GM19328 (cell line): ENCODE data around the gene SERTAD1.

Source experiments
- ATAC-seq: cut with Tn5 transposase; IDR thresholded peaks from one replicate; pipeline ENCODE4 v1.9.1; 2021; ENCODE audit warnings: mild to moderate bottlenecking, moderate library complexity; ENCODE audit not compliant: unreplicated experiment

Gene SERTAD1

DNA sequence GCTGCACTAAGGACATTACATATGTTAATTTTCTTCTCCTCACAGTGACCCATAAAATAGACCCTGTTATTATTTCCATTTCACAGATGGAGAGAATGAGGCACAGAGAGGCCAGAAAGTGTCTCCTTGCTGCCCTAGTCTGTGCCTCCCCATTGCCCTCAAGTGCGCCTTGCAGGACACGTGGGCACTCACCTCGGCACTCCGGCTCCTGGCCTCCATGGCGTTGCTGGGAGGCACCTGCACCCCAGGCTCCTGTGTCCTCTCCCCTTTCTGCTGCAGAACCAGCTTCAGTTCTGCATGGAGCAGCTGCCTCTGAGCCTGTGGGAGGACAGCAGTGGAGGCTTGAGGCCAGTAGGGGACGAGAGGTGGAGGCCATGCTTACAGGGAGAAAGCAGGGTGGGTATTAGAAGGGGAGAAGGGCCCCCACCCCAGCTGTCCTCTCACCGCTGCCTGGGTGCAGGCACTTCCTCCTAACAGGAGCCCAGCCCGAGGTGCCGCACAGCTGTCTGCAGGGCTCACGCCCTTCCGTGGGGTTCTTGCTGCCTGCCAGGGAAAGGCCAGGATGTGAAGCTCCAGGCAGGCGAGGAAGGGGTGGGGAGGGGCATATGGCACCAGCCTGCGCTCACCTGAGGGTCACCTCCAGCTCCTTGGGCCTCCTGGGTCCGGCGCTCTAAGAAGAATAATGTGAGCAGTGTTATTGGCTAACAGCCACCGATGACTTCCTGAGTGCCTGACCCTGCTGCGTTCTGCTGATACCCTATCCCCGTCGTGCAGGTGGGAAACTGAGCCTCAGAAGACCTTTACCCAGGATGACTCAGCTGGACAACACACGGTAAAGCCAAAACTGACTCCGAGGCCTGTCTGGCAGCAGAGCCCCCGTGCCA is 17.8 kb downstream of the SERTAD1 start:
- no peak for ATAC-seq

- peak; percentile 65 for ATAC-seq
Observed at GRCh38 chr19:40403262-40403984, 22.4 kb downstream of the SERTAD1 start.

GRCh38 chr19:40400559-40400958 is 25.2 kb downstream of the SERTAD1 start:
- no peak for ATAC-seq

DNA sequence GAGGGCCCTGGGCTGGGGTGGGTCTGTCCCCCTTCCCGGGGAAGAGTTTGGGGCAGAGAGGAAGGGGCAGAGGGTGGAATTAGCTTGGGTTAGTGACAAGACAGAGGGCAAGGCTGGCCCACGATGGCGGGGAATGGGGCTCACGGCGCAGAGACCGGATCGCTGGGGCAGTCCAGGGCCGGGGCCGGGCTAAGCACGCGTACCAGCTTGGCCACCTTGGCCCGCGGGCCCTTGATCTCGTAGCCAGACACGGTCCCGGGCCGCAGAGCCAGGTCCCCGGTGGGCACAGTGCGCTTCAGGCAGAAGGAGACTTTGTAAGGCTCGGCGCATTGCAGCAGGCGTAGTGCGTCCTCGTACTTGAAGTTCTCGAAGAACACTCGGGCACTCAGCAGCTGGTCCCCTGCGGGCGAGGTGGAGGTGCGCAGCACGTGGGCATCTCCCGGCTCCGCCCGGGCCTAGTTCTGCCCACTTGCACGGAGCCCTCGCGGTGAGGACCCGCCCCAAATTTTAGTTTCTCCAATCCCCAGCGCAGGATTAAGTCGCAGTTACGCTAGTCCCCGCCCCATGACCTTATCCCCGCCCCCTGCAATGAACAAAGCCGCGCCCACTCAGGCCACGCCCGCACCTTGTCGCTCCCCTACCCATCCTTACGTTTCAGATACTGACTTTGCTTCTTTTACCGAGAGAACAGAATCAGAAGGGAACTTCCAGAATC is 27.2 kb downstream of the SERTAD1 start:
- no peak for ATAC-seq

DNA sequence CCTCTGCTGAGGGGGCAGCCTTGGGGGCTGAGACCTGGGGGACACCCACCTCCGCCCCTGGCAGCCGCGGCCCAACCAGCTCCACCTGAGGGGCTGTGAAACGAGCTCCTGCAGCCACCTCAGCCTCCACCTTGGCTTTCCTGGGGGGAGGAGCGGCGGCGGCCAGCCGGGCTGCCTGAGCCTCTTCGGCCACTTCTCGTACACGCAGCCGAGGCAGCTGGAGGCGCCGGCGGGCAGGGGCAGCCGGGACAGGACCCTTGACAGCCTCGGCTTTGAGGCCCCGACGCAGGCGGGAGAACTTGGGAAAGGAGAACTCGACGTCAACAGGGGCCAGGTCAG is 28.3 kb downstream of the SERTAD1 start:
- ATAC-seq: no peak

GRCh38 chr19:40396886-40397567 is 28.8 kb downstream of the SERTAD1 start:
- no peak for ATAC-seq

DNA sequence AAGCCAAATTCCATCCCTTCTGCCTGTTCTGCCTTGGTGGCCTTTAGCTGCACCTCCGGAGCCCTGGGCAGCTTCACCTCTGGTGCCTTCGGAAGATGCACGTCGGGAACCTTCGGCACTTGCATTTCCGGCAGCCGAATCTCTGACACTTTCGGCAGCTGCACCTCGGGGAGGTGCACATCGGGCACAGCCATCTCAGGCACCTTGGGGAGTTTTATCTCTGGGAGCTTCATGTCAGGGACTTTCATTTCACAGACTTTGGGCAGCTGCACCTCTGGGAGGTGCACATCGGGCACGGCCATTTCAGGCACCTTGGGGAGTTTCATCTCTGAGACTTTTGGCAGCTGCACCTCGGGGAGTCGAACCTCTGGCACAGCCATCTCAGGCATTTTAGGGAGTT is 29.8 kb downstream of the SERTAD1 start:
- no peak for ATAC-seq

GRCh38 chr19:40394816-40395210 is 31.0 kb downstream of the SERTAD1 start:
- ATAC-seq: no peak

DNA sequence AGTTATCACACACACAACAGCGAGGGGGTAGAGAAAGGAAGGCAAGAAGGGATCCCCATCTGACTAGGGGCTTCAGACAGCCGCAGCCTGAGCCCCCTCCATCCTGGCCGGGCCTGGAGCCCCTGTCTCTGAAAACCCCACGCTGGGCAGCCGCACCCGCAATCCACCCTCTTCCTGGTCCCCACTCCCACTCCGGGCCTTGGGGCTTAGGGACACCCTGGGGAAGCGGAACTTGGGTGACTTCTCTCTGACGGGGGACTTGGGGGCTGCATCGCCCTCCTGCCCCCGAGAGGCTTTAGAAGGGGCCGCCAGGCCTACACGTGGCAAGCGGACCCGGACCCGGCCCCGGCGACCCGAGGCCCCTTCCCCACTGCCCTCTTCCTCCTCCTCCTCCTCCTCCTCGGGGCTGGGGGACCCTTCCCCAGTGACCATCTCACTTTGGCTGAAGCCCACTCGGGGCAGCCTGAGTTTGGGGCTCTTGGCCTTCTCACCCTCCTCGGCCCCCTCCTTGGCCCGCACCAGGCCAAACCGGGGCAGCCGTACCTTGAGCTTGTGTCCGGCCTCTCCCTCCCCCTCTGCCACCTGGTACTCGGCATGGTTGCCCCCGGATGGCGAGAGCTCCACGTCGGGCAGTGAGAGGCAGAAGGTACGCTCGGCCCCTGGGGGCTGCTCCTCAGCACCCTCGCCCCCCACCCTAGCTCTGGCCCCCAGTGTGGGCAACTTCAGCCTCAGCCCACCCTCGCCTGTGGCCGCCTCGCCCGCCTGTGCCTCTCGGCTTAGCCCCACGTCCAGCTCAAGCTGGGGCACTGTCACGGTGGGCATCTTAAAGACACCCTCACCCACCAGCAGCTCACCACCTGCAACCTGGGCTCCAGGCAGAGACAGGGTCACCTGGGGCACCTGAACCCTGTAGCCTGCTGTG is 31.6 kb downstream of the SERTAD1 start:
- no peak for ATAC-seq

- ATAC-seq: no peak
Observed at GRCh38 chr19:40392894-40393517, 32.8 kb downstream of the SERTAD1 start.

DNA sequence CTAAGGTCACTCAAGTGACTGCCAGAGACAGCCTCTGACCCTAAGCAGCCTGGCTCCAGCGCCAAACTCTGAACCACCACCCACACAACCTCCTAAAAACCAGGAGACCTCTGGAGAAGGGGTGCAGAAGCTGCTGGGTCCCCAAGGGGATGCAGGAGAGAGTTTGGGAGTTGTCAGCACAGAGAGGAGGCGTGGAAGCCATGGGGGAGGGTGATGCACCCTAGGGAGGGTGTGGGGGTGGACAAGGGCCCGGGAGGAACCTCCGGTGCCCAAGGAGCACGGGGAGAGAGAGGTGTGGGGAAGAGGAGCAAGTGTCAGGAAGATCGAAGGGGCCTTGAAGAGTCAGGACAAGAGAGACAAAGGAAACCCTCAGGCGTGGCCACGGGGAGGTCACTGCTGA is 33.7 kb downstream of the SERTAD1 start:
- ATAC-seq: no peak

DNA sequence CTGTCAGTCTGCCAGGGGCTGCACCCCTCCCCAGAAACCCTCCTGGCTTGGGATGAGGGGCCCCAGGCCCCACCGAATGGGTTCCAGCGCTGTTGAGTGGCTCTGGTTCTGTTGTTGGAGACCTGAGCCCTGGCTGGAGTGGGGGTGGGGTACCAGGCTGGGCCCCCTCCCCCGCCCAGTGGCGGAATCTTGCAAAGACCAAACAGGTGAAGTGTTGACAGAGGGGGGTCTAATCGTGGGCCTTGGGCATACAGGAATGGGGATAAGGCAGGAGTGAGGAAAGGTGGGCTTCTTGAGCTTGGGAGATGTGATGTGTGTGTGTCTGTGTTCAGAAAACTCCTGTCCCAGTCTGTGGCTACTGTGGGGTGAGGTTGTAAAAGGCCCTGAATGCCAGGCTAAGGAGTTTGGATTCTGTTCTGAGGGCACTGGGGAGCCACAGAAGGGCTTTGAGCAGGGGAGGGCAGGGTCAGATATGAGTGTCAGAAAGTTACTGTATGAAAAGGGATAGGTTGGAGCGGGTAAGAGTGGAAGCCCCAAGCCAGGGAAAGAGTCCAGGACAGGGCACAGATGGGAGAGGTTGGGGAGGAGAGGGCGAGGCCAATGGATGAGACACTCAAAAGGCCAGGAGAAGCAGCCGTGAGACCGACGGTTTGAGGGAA is 35.6 kb downstream of the SERTAD1 start, which contains the start of gene HIPK4:
HIPK4 (minus strand) TSS at position 98 of the 659 bp plus-strand sequence. CDS start 279 bp downstream, outside the sequence.
- no peak for ATAC-seq

GRCh38 chr19:40389404-40390083 is 36.2 kb downstream of the SERTAD1 start:
- ATAC-seq: no peak

- no peak for ATAC-seq
Observed at GRCh38 chr19:40388481-40388880, 37.3 kb downstream of the SERTAD1 start.

DNA sequence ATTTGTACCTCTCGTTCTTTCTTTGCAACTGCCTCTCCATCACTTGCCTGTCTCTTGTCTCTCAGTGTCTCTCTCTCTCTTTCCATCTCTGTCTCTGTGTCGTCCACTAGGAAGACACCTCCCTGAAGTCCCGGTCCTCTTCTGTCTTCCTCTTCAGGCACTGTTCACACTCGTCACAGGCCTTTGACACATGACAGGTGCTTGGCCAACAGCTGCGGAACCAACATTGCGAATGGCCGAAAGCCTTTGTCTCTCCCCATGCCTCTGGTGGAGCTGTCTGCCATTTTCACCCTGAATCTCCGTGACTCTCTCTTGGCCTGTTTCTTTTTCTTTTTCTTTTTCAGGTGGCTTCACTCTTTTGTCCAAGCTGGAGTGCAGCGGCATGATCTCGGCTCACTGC is 38.6 kb downstream of the SERTAD1 start:
- no peak for ATAC-seq

GRCh38 chr19:40383668-40384248 is 42.0 kb downstream of the SERTAD1 start:
- no peak for ATAC-seq

GRCh38 chr19:40381321-40381720 is 44.5 kb downstream of the SERTAD1 start:
- no peak for ATAC-seq
